ENCODE results near the gene MCF2L.

- TF ChIP-seq POLR2A (IDR thresholded peaks at IDR 0.05; ENCODE audit: low read depth, low read length) (no peak), POLR2AphosphoS5 (IDR thresholded peaks at IDR 0.05; ENCODE audit: low read depth, low read length) (no peak)
Observed at GRCh38 chr13:113027566-113027965, 58.6 kb downstream of the MCF2L start.

All from GM12891 (cell line).